ENCODE measurements around the gene A4GALT. TPM values are rescaled to one million over a fixed set of nuclear protein-coding genes. Genes with fewer than 3 reads are reported as not detected.

The A4GALT gene
- total RNA-seq, 1 experiment from 2014 or later: not detected

DNA sequence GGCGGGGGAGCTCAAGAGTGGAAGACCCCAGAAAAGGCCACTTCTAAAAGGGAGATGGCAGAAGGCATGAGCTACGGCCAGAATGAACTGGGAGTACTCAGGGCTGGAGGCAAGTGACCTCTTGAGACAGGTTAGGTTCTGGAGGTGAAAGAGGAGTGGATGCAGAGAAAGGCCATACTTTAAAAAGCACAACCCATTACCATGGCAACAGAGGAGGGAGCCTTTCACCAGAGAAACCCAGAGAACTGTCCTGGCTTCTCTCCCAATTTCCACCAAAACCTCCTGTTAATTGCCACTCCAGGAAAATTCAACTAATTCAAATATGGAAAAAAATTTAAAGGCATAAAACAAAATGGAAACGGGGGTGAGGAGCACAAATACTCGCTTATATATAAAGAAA is 15.8 kb downstream of the A4GALT start:
- Histone ChIP-seq H4K20me1 (ENCODE audit: insufficient read depth, low read depth, low read length) (no peaks in the 10 kb centered on the region), H3K4me1 (ENCODE audit: low read length) (no peaks in the 10 kb centered on the region), H3K4me3 (ENCODE audit: low read length) (no peak overlapping the region), H2AFZ (ENCODE audit: low read length) (no peak overlapping the region), H3K4me2 (ENCODE audit: low read depth, low read length, poor library complexity, severe bottlenecking) (no peak overlapping the region), H3K27ac (ENCODE audit: low read length) (no peak overlapping the region), H3K9me2 (replicated peaks; ENCODE audit: insufficient read depth, low read length) (no peaks in the 10 kb centered on the region), H3K36me3 (ENCODE audit: insufficient read depth, low read length) (no peaks in the 10 kb centered on the region; the same call in 1 of the 2 replicates), H3K27me3 (ENCODE audit: low read length) (no peaks in the 10 kb centered on the region), H3K9ac (ENCODE audit: low read length) (no peak overlapping the region), H3K9me3 (ENCODE audit: low read length) (peaks cover under 1% of the 10 kb centered on the region; the same call in 1 of the 2 replicates), H3K79me2 (ENCODE audit: low read length) (no peaks in the 10 kb centered on the region)
- DNase-seq: no peak

DNA sequence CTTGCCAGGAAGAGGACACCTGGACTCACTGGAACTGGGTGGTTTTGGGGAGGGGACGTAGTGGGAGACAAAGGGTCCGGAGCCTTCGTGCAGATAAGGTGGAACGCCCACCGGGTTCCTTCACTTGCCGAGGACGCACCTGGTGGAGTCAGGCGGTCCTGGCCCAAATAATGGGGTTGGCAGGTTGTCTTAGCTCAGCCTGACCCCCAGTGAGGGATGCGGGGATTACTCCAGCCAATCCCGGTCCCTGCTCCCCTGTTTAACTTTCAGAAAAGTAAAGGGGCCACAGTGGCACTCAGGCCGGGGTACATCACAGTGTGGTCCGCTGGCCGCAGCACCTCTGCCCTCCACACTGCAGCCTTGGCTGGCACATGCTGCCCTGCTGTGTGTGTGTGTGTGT is 18.0 kb downstream of the A4GALT start:
- no peak overlapping the region for H3K9ac ChIP-seq (ENCODE audit: low read length)
- no peaks in the 10 kb centered on the region for H3K79me2 ChIP-seq (ENCODE audit: low read length)
- no peak for DNase-seq
- no peaks in the 10 kb centered on the region for H3K27me3 ChIP-seq (ENCODE audit: low read length)
- no peak overlapping the region for H3K4me2 ChIP-seq (ENCODE audit: low read depth, low read length, poor library complexity, severe bottlenecking)
- no peak overlapping the region for H3K27ac ChIP-seq (ENCODE audit: low read length)
- H3K4me3 ChIP-seq (ENCODE audit: low read length): no peak overlapping the region
- no peaks in the 10 kb centered on the region for H3K9me3 ChIP-seq (ENCODE audit: low read length)
- no peaks in the 10 kb centered on the region for H3K4me1 ChIP-seq (ENCODE audit: low read length)
- no peaks in the 10 kb centered on the region for H3K36me3 ChIP-seq (ENCODE audit: insufficient read depth, low read length)
- no peaks in the 10 kb centered on the region for H4K20me1 ChIP-seq (ENCODE audit: insufficient read depth, low read depth, low read length)
- no peak overlapping the region for H2AFZ ChIP-seq (ENCODE audit: low read length)
- H3K9me2 ChIP-seq (replicated peaks; ENCODE audit: insufficient read depth, low read length): no peaks in the 10 kb centered on the region

DNA sequence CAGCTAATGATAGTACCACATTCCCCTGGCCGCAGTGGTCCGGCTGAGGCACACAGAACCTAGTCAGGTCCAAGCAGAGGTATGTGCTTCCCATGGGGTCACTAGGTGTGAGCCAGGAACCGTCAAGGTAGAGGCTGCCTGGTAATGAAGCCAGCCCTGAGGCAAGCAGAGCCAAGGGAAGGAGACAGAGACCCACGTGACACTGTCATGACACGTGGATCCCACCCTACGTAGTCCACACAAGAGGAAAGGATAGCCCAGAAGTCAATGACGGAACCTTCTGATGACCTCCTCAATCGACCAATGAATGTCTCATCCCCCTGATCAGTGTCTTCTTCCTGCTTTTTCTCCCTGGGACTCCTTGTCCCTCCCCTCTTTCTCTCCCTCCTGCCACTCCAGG is 19.0 kb downstream of the A4GALT start:
- H2AFZ ChIP-seq (ENCODE audit: low read length): no peak overlapping the region
- H4K20me1 ChIP-seq (ENCODE audit: insufficient read depth, low read depth, low read length): no peaks in the 10 kb centered on the region
- H3K9ac ChIP-seq (ENCODE audit: low read length): no peak overlapping the region
- H3K4me3 ChIP-seq (ENCODE audit: low read length): no peak overlapping the region
- peaks cover 2% of the 10 kb centered on the region; the same call in 1 of the 2 replicates for H3K4me1 ChIP-seq (ENCODE audit: low read length)
- H3K79me2 ChIP-seq (ENCODE audit: low read length): no peaks in the 10 kb centered on the region
- no peak overlapping the region for H3K4me2 ChIP-seq (ENCODE audit: low read depth, low read length, poor library complexity, severe bottlenecking)
- no peaks in the 10 kb centered on the region for H3K27me3 ChIP-seq (ENCODE audit: low read length)
- no peaks in the 10 kb centered on the region for H3K9me2 ChIP-seq (replicated peaks; ENCODE audit: insufficient read depth, low read length)
- no peak overlapping the region for H3K27ac ChIP-seq (ENCODE audit: low read length)
- H3K9me3 ChIP-seq (ENCODE audit: low read length): no peaks in the 10 kb centered on the region
- H3K36me3 ChIP-seq (ENCODE audit: insufficient read depth, low read length): no peaks in the 10 kb centered on the region
- DNase-seq: no peak

DNA sequence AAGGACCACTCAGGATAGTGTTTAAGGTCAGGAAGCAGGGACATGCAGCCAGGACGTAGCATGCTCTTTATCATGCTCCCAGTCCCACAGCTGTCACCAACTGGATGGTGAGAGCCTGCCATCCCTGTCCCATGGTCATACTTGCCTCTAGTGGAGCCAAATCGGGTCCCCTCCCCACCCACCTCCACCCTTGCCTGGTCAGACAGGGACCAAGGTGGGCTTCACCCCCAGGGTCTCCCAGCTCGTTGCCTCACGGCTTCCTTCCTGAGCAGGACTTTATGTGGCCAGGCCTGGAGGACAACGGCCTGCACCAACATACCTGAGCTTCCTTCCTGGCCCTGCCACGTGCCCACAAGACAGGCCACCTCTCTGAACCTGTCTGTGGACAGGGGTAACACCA is 19.8 kb downstream of the A4GALT start:
- Histone ChIP-seq H3K9me3 (ENCODE audit: low read length) (no peaks in the 10 kb centered on the region), H3K4me3 (ENCODE audit: low read length) (no peak overlapping the region), H4K20me1 (ENCODE audit: insufficient read depth, low read depth, low read length) (no peaks in the 10 kb centered on the region), H2AFZ (ENCODE audit: low read length) (no peak overlapping the region), H3K27me3 (ENCODE audit: low read length) (no peaks in the 10 kb centered on the region), H3K79me2 (ENCODE audit: low read length) (no peaks in the 10 kb centered on the region), H3K36me3 (ENCODE audit: insufficient read depth, low read length) (no peaks in the 10 kb centered on the region), H3K9ac (ENCODE audit: low read length) (no peak overlapping the region), H3K9me2 (replicated peaks; ENCODE audit: insufficient read depth, low read length) (no peaks in the 10 kb centered on the region), H3K27ac (ENCODE audit: low read length) (no peak overlapping the region), H3K4me2 (ENCODE audit: low read depth, low read length, poor library complexity, severe bottlenecking) (no peak overlapping the region), H3K4me1 (ENCODE audit: low read length) (peaks cover 7% of the 10 kb centered on the region; the same call in 1 of the 2 replicates)
- no peak for DNase-seq

DNA sequence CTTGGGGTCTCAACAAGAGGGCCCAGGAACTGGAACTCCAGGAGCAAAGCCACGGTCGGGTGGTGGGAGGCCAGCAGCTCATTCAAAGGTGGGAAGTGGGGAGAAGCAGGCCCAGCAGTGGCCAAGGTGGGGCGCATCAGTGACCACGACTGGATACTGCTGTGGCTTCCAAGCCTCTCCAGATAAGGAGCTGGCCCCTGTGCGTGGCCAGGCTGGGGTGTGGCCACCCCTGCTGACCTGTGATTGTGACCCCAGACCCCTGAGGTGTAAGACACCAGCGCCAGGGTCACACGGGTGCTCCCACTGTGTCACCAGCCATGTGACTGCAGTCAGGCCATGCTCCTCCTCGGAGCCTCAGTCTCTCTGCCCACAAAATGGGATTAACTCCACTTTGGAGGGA is 20.3 kb downstream of the A4GALT start:
- H3K4me2 ChIP-seq (ENCODE audit: low read depth, low read length, poor library complexity, severe bottlenecking): no peak overlapping the region
- no peak overlapping the region for H3K27ac ChIP-seq (ENCODE audit: low read length)
- no peak for DNase-seq
- no peaks in the 10 kb centered on the region for H3K79me2 ChIP-seq (ENCODE audit: low read length)
- no peak overlapping the region for H3K4me3 ChIP-seq (ENCODE audit: low read length)
- no peaks in the 10 kb centered on the region for H3K36me3 ChIP-seq (ENCODE audit: insufficient read depth, low read length)
- no peak overlapping the region for H3K9ac ChIP-seq (ENCODE audit: low read length)
- H3K9me2 ChIP-seq (replicated peaks; ENCODE audit: insufficient read depth, low read length): no peaks in the 10 kb centered on the region
- H4K20me1 ChIP-seq (ENCODE audit: insufficient read depth, low read depth, low read length): no peaks in the 10 kb centered on the region
- no peaks in the 10 kb centered on the region for H3K9me3 ChIP-seq (ENCODE audit: low read length)
- H3K4me1 ChIP-seq (ENCODE audit: low read length): peaks cover 7% of the 10 kb centered on the region; the same call in 1 of the 2 replicates
- H3K27me3 ChIP-seq (ENCODE audit: low read length): no peaks in the 10 kb centered on the region
- H2AFZ ChIP-seq (ENCODE audit: low read length): no peak overlapping the region

DNA sequence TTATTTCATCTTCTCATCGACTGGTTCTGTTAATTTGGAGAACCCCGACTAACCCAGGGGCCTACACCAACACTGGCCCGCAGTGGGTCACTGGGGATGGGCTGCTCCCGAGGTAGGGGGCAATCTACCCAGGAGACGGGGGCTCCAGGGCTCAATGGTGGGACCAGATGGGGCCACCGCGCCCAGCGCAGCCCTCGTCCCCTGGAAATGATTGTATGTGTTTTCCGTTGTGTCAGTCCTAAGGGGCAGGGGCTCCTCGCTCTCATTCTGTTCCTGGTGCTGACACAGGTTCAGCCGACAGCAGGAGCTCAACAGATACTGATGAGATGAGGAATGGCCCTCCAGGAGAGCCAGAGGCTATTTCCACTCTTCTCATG is 20.7 kb downstream of the A4GALT start:
- no peaks in the 10 kb centered on the region for H3K9me3 ChIP-seq (ENCODE audit: low read length)
- no peak overlapping the region for H3K4me2 ChIP-seq (ENCODE audit: low read depth, low read length, poor library complexity, severe bottlenecking)
- no peaks in the 10 kb centered on the region for H3K27me3 ChIP-seq (ENCODE audit: low read length)
- peaks cover 7% of the 10 kb centered on the region; the same call in 1 of the 2 replicates for H3K4me1 ChIP-seq (ENCODE audit: low read length)
- no peak overlapping the region for H3K4me3 ChIP-seq (ENCODE audit: low read length)
- no peak for DNase-seq
- H3K79me2 ChIP-seq (ENCODE audit: low read length): no peaks in the 10 kb centered on the region
- H2AFZ ChIP-seq (ENCODE audit: low read length): no peak overlapping the region
- H4K20me1 ChIP-seq (ENCODE audit: insufficient read depth, low read depth, low read length): no peaks in the 10 kb centered on the region
- no peak overlapping the region for H3K27ac ChIP-seq (ENCODE audit: low read length)
- no peak overlapping the region for H3K9ac ChIP-seq (ENCODE audit: low read length)
- no peaks in the 10 kb centered on the region for H3K9me2 ChIP-seq (replicated peaks; ENCODE audit: insufficient read depth, low read length)
- no peaks in the 10 kb centered on the region for H3K36me3 ChIP-seq (ENCODE audit: insufficient read depth, low read length)

DNA sequence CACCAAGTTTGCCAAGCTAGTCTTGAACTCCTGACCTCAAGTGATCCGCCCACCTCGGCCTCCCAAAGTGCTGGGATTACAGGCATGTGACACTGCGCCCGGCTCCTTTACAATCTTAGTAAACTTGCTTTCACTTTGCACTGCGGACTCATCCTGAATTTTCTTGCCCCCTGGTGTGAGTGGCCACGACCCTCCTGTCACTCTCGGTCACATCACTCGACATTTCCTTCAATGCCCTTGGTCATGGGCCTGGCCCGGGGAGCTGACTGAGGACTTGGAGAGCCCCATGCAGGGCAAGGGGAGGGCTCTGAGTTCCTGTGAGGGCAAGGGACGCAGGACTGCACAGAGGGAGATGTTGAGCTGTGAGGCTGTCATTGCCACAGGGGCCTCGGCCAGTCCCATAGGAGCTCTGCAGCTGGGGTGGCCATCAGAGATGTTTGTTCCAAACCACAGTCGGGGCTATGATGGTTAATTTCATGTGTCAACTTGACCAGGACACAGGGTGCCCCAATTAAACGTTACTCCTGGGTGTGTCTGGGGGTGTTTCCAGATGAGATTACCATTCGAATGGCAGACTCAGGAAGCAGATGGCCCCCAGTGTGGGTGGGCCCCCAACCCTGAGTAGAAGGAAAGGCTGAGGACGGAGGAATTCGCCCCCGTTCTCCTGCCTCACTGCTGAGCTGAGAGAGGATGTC is 21.2 kb downstream of the A4GALT start:
- DNase-seq: no peak
- no peak overlapping the region for H3K4me2 ChIP-seq (ENCODE audit: low read depth, low read length, poor library complexity, severe bottlenecking)
- no peaks in the 10 kb centered on the region for H3K79me2 ChIP-seq (ENCODE audit: low read length)
- no peaks in the 10 kb centered on the region for H3K36me3 ChIP-seq (ENCODE audit: insufficient read depth, low read length)
- H3K27me3 ChIP-seq (ENCODE audit: low read length): no peaks in the 10 kb centered on the region
- H3K27ac ChIP-seq (ENCODE audit: low read length): no peak overlapping the region
- no peak overlapping the region for H3K9ac ChIP-seq (ENCODE audit: low read length)
- no peaks in the 10 kb centered on the region for H4K20me1 ChIP-seq (ENCODE audit: insufficient read depth, low read depth, low read length)
- H3K4me3 ChIP-seq (ENCODE audit: low read length): no peak overlapping the region
- H3K9me3 ChIP-seq (ENCODE audit: low read length): no peaks in the 10 kb centered on the region
- H3K9me2 ChIP-seq (replicated peaks; ENCODE audit: insufficient read depth, low read length): no peaks in the 10 kb centered on the region
- peaks cover 7% of the 10 kb centered on the region; the same call in 1 of the 2 replicates for H3K4me1 ChIP-seq (ENCODE audit: low read length)
- no peak overlapping the region for H2AFZ ChIP-seq (ENCODE audit: low read length)

DNA sequence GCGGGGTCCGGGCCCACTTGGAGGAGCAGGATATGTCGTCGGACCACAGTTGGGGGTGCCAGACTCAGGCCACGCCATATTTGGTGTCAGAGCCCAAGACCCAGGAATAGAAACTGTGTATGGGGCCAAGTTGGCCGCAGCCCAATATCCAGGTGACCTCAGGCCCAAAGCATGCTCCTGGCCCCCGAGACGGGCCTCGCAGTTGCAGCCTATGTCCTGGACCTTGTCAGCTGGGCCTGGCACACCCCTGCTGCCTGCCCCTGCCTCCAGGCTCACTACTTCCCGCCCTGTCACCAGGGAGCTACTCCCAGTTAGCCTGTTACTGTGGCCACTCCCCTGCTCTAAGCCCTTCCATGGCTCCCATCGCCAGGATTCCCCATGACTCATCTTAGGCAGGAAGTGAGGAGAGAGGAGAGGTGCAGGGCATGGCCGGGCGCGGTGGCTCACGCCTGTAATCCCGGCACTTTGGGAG is 23.1 kb downstream of the A4GALT start:
- Histone ChIP-seq H2AFZ (ENCODE audit: low read length) (no peak overlapping the region), H3K4me3 (ENCODE audit: low read length) (no peak overlapping the region), H3K27ac (ENCODE audit: low read length) (no peak overlapping the region), H3K36me3 (ENCODE audit: insufficient read depth, low read length) (no peaks in the 10 kb centered on the region), H3K4me1 (ENCODE audit: low read length) (peaks cover 9% of the 10 kb centered on the region), H3K9me3 (ENCODE audit: low read length) (no peaks in the 10 kb centered on the region), H3K9ac (ENCODE audit: low read length) (no peak overlapping the region), H3K4me2 (ENCODE audit: low read depth, low read length, poor library complexity, severe bottlenecking) (no peak overlapping the region), H3K9me2 (replicated peaks; ENCODE audit: insufficient read depth, low read length) (no peaks in the 10 kb centered on the region), H3K79me2 (ENCODE audit: low read length) (no peaks in the 10 kb centered on the region), H3K27me3 (ENCODE audit: low read length) (no peaks in the 10 kb centered on the region), H4K20me1 (ENCODE audit: insufficient read depth, low read depth, low read length) (no peaks in the 10 kb centered on the region)
- DNase-seq: no peak

Data from Karpas-422 (cell line).